C4-2B (cell line): ENCODE data around the gene CD247.

Experiments used
- CTCF ChIP-seq: fragments of 450-650 bp; conservative IDR thresholded peaks from 2 replicates; pipeline ENCODE4 v1.5.1; 2017; ENCODE audit warnings: mild to moderate bottlenecking
- ZFX ChIP-seq: fragments of 450-650 bp; IDR thresholded peaks from 2 replicates; pipeline ENCODE4 v1.6.1; 2017

- no peak for TF ChIP-seq CTCF
- TF ChIP-seq ZFX: no peak
These were observed 61.8 kb downstream of the CD247 start for GRCh38 chr1:167456524-167456923.
